Fibroblast of lung (primary cell): ENCODE results near the gene TXNDC12. TPM values are rescaled to one million over a fixed set of nuclear protein-coding genes. Genes with fewer than 3 reads are reported as not detected.

ENCODE experiments used
- DNase-seq, 2 donors: peaks; one replicate each; pipeline versions ENCODE4 v3.0.0 to v3.0.0-alpha.2; 2010; ENCODE audit warnings: low read depth in 2 of 2
- H2AFZ ChIP-seq: 2 replicates; pipeline ENCODE4 v1.5.1; 2012; ENCODE audit warnings: low read length, control low read depth, inconsistent platforms
- H3K27ac ChIP-seq: 2 replicates; pipeline ENCODE4 v1.5.1; 2011; ENCODE audit warnings: low read length, control low read depth; ENCODE audit not compliant: insufficient read depth
- H3K27me3 ChIP-seq: 2 replicates; pipeline ENCODE4 v1.5.1; 2011; ENCODE audit warnings: mild to moderate bottlenecking, low read length; ENCODE audit not compliant: control insufficient read depth, insufficient read depth
- H3K36me3 ChIP-seq: 2 replicates; pipeline ENCODE4 v1.5.1; 2011; ENCODE audit warnings: low read length; ENCODE audit not compliant: control insufficient read depth, insufficient read depth
- H3K4me1 ChIP-seq: 2 replicates; pipeline ENCODE4 v1.5.1; 2011; ENCODE audit warnings: low read length; ENCODE audit not compliant: control insufficient read depth, insufficient read depth; ENCODE audit errors: extremely low read depth
- H3K4me2 ChIP-seq: 2 replicates; pipeline ENCODE4 v1.5.1; 2011; ENCODE audit warnings: low read length, control low read depth; ENCODE audit not compliant: insufficient read depth; ENCODE audit errors: extremely low read depth
- H3K4me3 ChIP-seq, 4 experiments: fragments of 200-600 bp in 1 of 4; sonication (generic) in 1 of 4; replicated peaks in 1 of 4; 2 replicates each; pipeline ENCODE4 v1.5.1; 2011 to 2016; ENCODE audit warnings: low read length in 4 of 4, low read depth in 3 of 4, mild to moderate bottlenecking in 3 of 4, control low read depth in 2 of 4, inconsistent platforms in 1 of 4, mixed read lengths in 1 of 4; ENCODE audit not compliant: insufficient read depth in 1 of 4; ENCODE audit errors: control extremely low read depth in 1 of 4
- H3K79me2 ChIP-seq: 2 replicates; pipeline ENCODE4 v1.5.1; 2012; ENCODE audit warnings: mild to moderate bottlenecking, low read length, inconsistent platforms; ENCODE audit not compliant: control insufficient read depth, insufficient read depth
- H3K9ac ChIP-seq: 2 replicates; pipeline ENCODE4 v1.5.1; 2011; ENCODE audit warnings: mild to moderate bottlenecking, low read length, control low read depth; ENCODE audit not compliant: insufficient read depth
- H3K9me3 ChIP-seq: 2 replicates; pipeline ENCODE4 v1.5.1; 2012; ENCODE audit warnings: low read depth, low read length; ENCODE audit not compliant: control insufficient read depth, insufficient read depth
- H4K20me1 ChIP-seq: 2 replicates; pipeline ENCODE4 v1.5.1; 2011; ENCODE audit warnings: low read length; ENCODE audit not compliant: control insufficient read depth, insufficient read depth; ENCODE audit errors: extremely low read depth
- EZH2 ChIP-seq: IDR thresholded peaks from 2 replicates; pipeline ENCODE4 v1.5.1; 2012; ENCODE audit warnings: low read length, control low read depth, mild to moderate bottlenecking; ENCODE audit errors: missing control alignments
- polyA plus RNA-seq, 2 donors: library from polyadenylated mRNA; depleted of rRNA in 1 of 2; stranded (reverse) in 1 of 2; unstranded in 1 of 2; fragments of >200 nt; gene quantifications; 2 replicates each; pipeline ENCODE4 v1.2.1, GENCODE V29; 2011 to 2012; ENCODE audit warnings: missing spikeins in 1 of 2
- total RNA-seq: library from RNA; depleted of rRNA; stranded (reverse); fragments of >200 nt; gene quantifications from 2 replicates; pipeline ENCODE4 v1.2.1, GENCODE V29; 2014
- TF ChIP-seq, protein P1 (sequence below), 2 donors: IDR thresholded peaks in 1 of 2; conservative IDR thresholded peaks in 1 of 2; 1 replicate in 1 of 2; 2 replicates in 1 of 2; pipeline ENCODE4 v1.5.1; 2011 to 2012; ENCODE audit warnings: low read length in 2 of 2, control low read depth in 1 of 2, inconsistent platforms in 1 of 2, low read depth in 1 of 2, mild to moderate bottlenecking in 1 of 2

The TXNDC12 gene
- total and polyA plus RNA-seq, 2 donors (not counting 1 experiment from before 2014, with no cell fraction given) = 32.4 to 34.5 TPM

DNA sequence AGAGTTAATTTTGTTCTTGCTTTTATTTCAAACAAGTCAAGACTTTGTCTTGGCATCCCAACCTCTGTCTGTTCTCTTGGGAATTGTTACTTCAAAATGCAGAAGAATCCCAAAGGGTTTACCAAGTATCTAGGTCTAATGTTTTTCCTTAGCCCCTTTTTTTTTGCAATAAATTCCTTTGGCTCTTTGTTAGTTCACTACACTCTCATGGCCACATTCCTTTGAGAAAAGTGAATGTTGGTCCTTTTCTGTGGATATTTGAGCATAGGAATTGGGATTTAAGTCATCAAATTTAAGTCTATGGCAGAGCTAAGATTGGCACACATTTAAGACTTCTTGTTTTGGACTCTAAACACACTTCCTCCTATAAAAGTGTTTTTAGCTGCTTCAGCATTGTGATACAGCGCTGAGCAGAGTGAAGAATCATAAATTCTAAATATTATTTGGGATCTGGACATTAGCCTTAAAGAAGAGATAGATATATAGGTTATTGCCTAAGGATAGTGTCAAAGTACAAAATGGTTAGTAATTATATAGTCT, 3.0 kb upstream of the TXNDC12 start:
- no peak overlapping the region for H3K27ac ChIP-seq

DNA sequence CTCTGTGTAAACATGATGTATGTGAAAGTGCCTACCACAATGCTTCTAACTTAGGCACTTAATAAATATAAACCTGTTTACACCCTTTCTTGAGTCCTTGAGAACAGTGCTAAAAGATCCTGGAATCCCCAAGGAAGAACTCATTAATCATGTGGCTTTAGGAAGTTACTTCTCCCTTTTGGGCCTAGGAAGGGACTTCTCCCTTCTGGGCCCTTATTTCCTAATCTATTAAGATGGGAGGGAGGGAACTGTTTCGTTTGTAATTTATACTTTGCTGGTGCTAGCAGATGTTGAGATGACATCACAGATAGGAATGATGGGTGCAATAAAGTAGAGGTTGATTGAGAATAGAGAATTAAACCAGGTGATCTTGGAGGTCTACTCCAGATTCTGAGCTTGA, 2.3 kb upstream of the TXNDC12 start:
- Histone ChIP-seq H3K4me3 (peak overlapping the region; percentile 69 to 89 (median 80)), H3K36me3 (peaks cover 7% of the 10 kb centered on the region), H4K20me1 (no peaks in the 10 kb centered on the region), H3K27ac (peak overlapping the region; percentile 72), H3K4me2 (peak overlapping the region; percentile 77), H3K9me3 (no peaks in the 10 kb centered on the region), H3K4me1 (peaks cover 8% of the 10 kb centered on the region), H3K27me3 (no peaks in the 10 kb centered on the region), H3K9ac (peak overlapping the region; percentile 9), H2AFZ (no peak overlapping the region), H3K79me2 (peaks cover 54% of the 10 kb centered on the region)
- TF ChIP-seq EZH2 = no peak
- TF ChIP-seq, protein P1, sequence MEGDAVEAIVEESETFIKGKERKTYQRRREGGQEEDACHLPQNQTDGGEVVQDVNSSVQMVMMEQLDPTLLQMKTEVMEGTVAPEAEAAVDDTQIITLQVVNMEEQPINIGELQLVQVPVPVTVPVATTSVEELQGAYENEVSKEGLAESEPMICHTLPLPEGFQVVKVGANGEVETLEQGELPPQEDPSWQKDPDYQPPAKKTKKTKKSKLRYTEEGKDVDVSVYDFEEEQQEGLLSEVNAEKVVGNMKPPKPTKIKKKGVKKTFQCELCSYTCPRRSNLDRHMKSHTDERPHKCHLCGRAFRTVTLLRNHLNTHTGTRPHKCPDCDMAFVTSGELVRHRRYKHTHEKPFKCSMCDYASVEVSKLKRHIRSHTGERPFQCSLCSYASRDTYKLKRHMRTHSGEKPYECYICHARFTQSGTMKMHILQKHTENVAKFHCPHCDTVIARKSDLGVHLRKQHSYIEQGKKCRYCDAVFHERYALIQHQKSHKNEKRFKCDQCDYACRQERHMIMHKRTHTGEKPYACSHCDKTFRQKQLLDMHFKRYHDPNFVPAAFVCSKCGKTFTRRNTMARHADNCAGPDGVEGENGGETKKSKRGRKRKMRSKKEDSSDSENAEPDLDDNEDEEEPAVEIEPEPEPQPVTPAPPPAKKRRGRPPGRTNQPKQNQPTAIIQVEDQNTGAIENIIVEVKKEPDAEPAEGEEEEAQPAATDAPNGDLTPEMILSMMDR (conservative IDR thresholded peaks at IDR 0.05 in 1 of 2, IDR thresholded peaks at IDR 0.05 in 1 of 2; ENCODE audit: low read depth in 1 of 2, low read length in 2 of 2) = no peak
- DNase-seq = peak in 1 of 2 donors; percentile 24

More for the DNA sequence above, 3.0 kb upstream of the TXNDC12 start:
- DNase-seq = no peak
- Histone ChIP-seq H3K36me3 (peaks cover 9% of the 10 kb centered on the region), H3K4me1 (peaks cover 8% of the 10 kb centered on the region), H2AFZ (no peak overlapping the region), H3K79me2 (peaks cover 59% of the 10 kb centered on the region), H3K9ac (no peak overlapping the region), H3K27me3 (no peaks in the 10 kb centered on the region), H4K20me1 (no peaks in the 10 kb centered on the region), H3K9me3 (no peaks in the 10 kb centered on the region), H3K4me3 (peak overlapping the region in 2 of 4 experiments; percentile 69 to 79), H3K4me2 (peak overlapping the region; percentile 77)
- no peak for TF ChIP-seq EZH2
- TF ChIP-seq, protein P1 (conservative IDR thresholded peaks at IDR 0.05 in 1 of 2, IDR thresholded peaks at IDR 0.05 in 1 of 2; ENCODE audit: low read depth in 1 of 2, low read length in 2 of 2) = no peak

DNA sequence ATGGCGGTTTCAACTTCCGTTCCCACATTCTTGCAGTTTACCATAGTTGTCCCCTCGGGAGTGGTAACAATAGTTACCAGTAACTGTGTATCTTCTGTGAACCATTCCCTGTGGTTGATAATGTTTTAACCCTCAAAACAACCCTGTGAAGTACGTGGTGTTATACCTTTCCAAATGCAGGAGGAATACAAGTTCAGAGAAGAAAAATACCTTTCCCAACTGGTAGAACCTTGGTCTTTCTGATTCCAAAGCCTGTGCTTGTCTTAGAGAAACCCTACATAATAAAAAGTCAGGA, 1.9 kb upstream of the TXNDC12 start:
- Histone ChIP-seq H3K27ac (peak overlapping the region; percentile 72), H3K9ac (peak overlapping the region; percentile 85), H3K79me2 (peaks cover 56% of the 10 kb centered on the region), H3K4me2 (peak overlapping the region; percentile 77), H3K36me3 (peaks cover 10% of the 10 kb centered on the region), H3K4me1 (peaks cover 8% of the 10 kb centered on the region), H3K4me3 (peak overlapping the region; percentile 69 to 89 (median 80)), H3K27me3 (no peaks in the 10 kb centered on the region), H3K9me3 (no peaks in the 10 kb centered on the region), H2AFZ (no peak overlapping the region), H4K20me1 (no peaks in the 10 kb centered on the region)
- no peak for DNase-seq
- TF ChIP-seq EZH2 = no peak
- TF ChIP-seq, protein P1 (conservative IDR thresholded peaks at IDR 0.05 in 1 of 2, IDR thresholded peaks at IDR 0.05 in 1 of 2; ENCODE audit: low read depth in 1 of 2, low read length in 2 of 2) = no peak
